SU-DHL-6 (cell line): Measurements from ENCODE around the gene NCOR2.

ENCODE experiments used
- EZH2phosphoT487 ChIP-seq: fragments of 200-600 bp; sonication (generic), shearing (Covaris generic); conservative IDR thresholded peaks from 2 replicates; pipeline ENCODE4 v1.6.1; 2018; ENCODE audit warnings: mild to moderate bottlenecking, antibody characterized with exemption, low read length, moderate library complexity, mixed read lengths
- TF ChIP-seq, protein P1 (sequence below): fragments of 200-600 bp; sonication (generic); IDR thresholded peaks from one replicate; pipeline ENCODE4 v1.5.1; 2017; ENCODE audit warnings: antibody characterized with exemption, mild to moderate bottlenecking, low read length, moderate library complexity; ENCODE audit not compliant: insufficient read depth, poor library complexity, severe bottlenecking

DNA sequence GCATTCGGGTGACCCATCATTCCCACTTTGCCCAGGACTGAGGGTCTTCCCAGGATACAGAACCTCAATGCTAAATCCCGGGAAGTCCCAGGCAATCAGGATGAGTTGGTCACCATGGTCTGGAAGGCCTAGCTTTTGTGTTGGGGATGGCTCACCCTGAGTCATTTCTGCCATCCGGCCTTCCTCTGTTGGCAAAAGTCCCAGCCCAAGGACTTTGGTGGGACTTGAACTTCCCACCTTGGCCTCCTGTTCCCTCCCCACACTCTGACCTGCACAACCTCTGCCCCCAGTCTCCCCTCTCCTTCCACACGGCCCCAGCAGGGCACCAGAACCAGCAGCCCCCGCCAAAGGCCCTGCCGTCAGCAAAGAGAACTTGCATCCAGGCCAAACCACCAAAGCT lies 24.6 kb upstream of the NCOR2 start:
- TF ChIP-seq, protein P1, sequence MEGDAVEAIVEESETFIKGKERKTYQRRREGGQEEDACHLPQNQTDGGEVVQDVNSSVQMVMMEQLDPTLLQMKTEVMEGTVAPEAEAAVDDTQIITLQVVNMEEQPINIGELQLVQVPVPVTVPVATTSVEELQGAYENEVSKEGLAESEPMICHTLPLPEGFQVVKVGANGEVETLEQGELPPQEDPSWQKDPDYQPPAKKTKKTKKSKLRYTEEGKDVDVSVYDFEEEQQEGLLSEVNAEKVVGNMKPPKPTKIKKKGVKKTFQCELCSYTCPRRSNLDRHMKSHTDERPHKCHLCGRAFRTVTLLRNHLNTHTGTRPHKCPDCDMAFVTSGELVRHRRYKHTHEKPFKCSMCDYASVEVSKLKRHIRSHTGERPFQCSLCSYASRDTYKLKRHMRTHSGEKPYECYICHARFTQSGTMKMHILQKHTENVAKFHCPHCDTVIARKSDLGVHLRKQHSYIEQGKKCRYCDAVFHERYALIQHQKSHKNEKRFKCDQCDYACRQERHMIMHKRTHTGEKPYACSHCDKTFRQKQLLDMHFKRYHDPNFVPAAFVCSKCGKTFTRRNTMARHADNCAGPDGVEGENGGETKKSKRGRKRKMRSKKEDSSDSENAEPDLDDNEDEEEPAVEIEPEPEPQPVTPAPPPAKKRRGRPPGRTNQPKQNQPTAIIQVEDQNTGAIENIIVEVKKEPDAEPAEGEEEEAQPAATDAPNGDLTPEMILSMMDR, result no peak
- TF ChIP-seq EZH2phosphoT487, result no peak
